DND-41 (cell line): ENCODE data around the gene PDZRN4.

Source experiments
- EZH2 ChIP-seq: IDR thresholded peaks from 3 replicates; pipeline ENCODE4 v1.6.1; 2012; ENCODE audit warnings: borderline replicate concordance, low read depth, mild to moderate bottlenecking, moderate library complexity, low read length, inconsistent platforms; ENCODE audit not compliant: severe bottlenecking
- TF ChIP-seq, protein P1 (sequence below): IDR thresholded peaks from 2 replicates; pipeline ENCODE4 v1.5.1; 2012; ENCODE audit warnings: borderline replicate concordance, low read length, moderate library complexity, mild to moderate bottlenecking; ENCODE audit not compliant: poor library complexity, severe bottlenecking; ENCODE audit errors: extremely low read depth

GRCh38 chr12:41334390-41334789, 146.3 kb downstream of the PDZRN4 start:
- TF ChIP-seq EZH2 = no peak
- TF ChIP-seq, protein P1, sequence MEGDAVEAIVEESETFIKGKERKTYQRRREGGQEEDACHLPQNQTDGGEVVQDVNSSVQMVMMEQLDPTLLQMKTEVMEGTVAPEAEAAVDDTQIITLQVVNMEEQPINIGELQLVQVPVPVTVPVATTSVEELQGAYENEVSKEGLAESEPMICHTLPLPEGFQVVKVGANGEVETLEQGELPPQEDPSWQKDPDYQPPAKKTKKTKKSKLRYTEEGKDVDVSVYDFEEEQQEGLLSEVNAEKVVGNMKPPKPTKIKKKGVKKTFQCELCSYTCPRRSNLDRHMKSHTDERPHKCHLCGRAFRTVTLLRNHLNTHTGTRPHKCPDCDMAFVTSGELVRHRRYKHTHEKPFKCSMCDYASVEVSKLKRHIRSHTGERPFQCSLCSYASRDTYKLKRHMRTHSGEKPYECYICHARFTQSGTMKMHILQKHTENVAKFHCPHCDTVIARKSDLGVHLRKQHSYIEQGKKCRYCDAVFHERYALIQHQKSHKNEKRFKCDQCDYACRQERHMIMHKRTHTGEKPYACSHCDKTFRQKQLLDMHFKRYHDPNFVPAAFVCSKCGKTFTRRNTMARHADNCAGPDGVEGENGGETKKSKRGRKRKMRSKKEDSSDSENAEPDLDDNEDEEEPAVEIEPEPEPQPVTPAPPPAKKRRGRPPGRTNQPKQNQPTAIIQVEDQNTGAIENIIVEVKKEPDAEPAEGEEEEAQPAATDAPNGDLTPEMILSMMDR = no peak
